Measurements from ENCODE around the gene CCDC73. TPM values are rescaled to one million over a fixed set of nuclear protein-coding genes. Genes with fewer than 3 reads are reported as not detected.
"Not testable (repeated sequence)": the region's sequence is repeated elsewhere in the genome, so short reads cannot be mapped to it uniquely, and the experiment has no call there.

Gene CCDC73
- 0.43 TPM for polyA plus RNA-seq (ENCODE audit: insufficient read length)
- long read RNA-seq, donor 1, result 0 reads
- long read RNA-seq, donor 2, result 0 reads
- long read RNA-seq, donor 3, result 0 reads
- long read RNA-seq, donor 4, result 0 reads
- long read RNA-seq, donor 5, result 0 reads
- long read RNA-seq, donor 6, result 0 reads
- long read RNA-seq, donor 7, result 0 reads
- long read RNA-seq, donor 8, result 0 reads

- DNase-seq, result no peak
Measured at GRCh38 chr11:32794439-32794838, at the start of gene CCDC73. Gene CCDC73 (minus strand): TSS chr11:32794662. CDS start chr11:32760243, 34,419 bp downstream.

DNA sequence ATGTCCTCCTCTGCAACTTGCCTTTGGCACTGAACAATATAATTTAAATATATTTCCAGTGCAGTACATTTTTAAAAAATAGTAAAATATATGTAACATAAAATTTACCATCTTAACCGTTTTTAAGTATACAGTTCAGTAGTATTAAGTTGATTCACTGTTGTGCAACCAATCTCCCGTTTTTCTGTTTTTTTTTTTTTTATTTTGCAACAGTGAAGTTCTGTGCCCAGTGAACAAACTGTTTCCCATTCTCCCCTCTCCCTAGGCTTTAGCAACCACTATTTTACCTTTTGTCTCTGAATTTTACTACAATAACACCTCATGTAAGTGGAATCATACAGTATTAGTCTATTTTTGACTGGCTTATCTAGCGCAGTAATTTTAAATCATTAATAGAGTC lies 49.1 kb upstream of the CCDC73 start:
- DNase-seq, result no peak

DNA sequence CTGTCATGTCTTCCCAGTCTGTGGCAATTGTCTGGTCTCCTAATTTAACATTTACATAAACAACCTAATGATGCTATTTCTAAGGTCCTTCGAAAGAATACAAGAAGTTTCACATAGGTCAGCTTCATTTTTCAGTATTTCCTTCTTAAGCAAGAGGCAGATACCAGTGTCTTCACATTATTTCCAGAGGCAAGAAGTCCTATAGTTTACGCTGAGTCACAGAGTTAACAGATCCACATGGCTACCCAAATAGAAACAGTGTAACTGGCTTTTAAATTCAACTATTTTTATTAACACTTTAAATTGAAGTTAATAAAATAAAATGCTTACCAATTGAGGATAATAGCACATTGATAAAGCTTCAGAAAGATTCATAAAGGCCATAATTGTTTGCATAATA lies 46.1 kb upstream of the CCDC73 start:
- no peak for DNase-seq

DNA sequence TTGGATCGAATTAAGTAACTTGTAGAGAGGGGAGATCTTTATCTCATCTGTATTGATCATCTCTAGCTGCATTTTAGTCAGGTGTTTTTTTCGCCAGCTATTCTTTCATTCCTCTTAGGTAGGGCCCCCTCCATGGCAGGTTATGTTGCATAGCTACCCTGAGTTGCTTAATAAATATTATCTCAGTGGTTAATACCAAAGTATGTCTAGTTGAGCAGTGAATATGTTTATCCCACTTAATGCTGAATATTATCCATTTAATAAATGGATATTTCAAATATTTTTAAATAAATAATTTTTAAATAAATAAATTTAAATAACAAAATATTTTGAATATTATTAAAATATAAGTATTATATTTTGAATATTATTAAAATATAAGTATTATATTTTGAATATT lies 44.8 kb upstream of the CCDC73 start:
- DNase-seq, result no peak

DNA sequence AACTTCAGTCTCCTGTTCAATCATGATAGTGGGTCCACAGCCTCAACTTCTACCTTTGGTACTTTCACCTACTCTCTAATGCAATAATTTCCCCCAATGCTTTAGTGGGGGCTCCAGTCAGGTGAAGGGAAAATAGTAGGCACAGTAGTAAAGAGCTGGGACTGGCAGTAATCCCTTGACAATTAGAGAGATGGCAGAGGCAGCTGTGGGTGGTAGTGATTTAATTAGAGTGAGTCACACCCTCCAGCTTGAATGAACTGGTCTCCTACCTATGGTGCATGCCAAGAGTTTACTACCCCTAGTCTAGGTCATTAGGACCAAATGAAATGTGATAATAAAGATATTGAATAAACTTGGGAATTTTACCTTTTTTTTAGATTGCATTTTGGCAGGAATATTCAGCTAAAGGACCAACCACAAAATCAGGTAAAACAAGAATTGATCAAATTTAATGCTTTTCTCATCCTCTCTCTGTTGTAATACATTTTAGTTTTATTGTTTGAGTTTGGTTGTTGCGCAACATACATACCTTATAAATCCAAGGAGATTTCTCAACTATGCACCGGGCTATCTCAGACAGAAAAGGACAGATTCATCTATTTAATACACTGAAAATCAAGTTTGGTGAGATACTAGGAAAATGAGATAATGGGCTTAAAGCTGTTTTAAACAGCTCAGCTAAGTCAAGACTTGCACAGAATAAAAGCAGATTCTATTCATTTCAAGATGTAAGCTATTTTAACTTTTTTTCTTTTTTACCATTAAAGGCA lies 44.2 kb upstream of the CCDC73 start:
- no peak for DNase-seq

- DNase-seq, result no peak
Measured at GRCh38 chr11:32836946-32837345, 42.5 kb upstream of the CCDC73 start.

GRCh38 chr11:32833921-32834320 lies 39.5 kb upstream of the CCDC73 start:
- DNase-seq, result no peak

GRCh38 chr11:32831221-32831620 lies 36.8 kb upstream of the CCDC73 start:
- DNase-seq, result peak; percentile 44

DNA sequence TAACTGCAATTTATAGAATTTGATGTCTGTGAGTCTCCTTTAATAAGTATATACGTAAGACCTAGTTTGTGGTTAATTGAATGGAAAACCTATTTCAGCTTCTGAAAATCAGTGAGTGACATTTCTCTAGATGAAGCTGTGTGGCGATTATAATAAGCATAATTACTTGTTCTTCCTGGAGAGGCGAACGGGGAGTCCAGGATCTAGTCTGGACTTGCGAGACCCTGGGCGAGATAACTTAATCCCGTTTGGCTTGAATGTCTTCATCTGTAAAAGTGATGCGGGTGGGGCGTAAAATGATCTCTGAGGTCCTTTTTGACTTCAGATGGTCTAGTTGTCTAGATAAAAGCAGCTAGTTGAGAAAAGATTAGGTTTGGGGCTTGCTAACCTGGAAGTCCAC lies 36.3 kb upstream of the CCDC73 start:
- DNase-seq, result no peak

- peak; percentile 15 for DNase-seq
Measured at GRCh38 chr11:32830413-32830738, 35.9 kb upstream of the CCDC73 start.

DNA sequence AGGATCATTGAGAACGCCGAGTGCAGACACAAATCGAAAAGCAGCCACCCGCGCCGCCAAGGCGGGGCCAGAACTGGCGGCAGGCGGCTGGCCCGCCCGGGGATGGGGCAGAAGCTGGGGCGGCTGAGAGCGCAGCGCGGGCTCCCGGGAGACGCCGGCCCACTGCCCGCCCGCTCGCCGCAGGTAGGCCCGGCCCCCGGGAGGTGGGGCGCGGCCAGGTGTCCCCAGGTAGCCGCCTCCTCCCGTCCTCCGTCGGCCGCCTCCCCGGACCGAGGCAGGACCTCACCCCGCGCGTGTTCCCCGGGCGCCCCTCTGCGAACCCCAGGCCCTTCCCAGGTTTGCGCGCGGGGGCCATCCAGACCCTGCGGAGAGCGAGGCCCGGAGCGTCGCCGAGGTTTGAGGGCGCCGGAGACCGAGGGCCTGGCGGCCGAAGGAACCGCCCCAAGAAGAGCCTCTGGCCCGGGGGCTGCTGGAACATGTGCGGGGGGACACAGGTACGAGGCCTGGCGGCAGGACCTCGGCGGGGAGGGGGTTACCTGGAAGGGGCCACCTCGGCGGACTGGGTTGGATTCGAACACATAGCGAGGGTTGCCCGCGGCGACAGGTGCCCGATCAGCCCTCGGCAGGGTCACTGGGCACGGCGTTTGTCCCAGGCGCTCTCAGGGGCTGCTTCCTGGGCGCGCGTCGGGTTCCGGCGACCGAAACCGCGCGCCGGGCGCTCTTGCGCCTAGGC lies 35.4 kb upstream of the CCDC73 start, which contains the start of gene PRRG4:
TSS of gene PRRG4 (plus strand) at position 248 of the 733 bp plus-strand sequence. CDS start 603 bp downstream, outside the sequence.
- DNase-seq, result peak; percentile 52

GRCh38 chr11:32829157-32829679 lies 34.8 kb upstream of the CCDC73 start:
- DNase-seq, result peak; percentile 15

GRCh38 chr11:32827276-32827675 lies 32.8 kb upstream of the CCDC73 start:
- no peak for DNase-seq

DNA sequence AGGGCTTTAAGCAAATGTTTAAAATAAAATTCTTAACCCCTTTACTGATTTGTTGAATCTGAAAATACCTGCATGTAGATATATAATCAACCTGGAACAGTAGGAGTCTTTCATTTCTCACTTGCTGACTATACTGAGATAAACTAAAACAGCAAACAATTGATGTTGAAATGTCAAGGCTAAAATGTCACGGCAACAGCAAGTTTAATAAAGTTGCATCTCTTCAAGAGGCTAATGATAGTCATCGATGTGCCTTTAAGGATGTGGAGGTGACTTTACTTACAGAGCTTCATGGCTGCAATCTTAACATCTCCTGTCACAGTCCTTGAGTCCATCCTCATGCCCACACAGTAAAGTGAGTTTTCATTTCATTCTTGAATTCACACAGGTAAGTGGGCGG lies 31.7 kb upstream of the CCDC73 start:
- no peak for DNase-seq

DNA sequence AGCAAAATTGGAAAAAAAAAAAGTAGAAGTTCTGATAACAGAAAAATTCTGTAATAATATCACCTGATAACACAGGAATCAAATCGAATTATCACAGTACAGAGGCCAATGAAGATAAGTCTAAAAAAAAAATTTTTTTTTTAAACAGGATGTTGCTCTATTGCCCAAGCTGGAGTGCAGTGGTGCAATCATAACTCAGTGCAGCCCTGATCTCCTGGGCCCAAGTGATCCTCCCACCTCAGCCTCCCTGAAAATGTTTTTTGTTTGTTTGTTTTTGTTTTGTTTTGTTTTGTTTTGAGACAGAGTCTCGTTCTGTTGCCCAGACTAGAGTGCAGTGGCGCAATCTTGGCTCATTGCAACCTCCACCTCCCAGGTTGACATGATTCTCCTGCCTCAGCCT lies 29.2 kb upstream of the CCDC73 start:
- not testable (repeated sequence) for DNase-seq

GRCh38 chr11:32821917-32822560 lies 27.6 kb upstream of the CCDC73 start:
- DNase-seq, result no peak

GRCh38 chr11:32821517-32821916 lies 27.1 kb upstream of the CCDC73 start:
- no peak for DNase-seq

DNA sequence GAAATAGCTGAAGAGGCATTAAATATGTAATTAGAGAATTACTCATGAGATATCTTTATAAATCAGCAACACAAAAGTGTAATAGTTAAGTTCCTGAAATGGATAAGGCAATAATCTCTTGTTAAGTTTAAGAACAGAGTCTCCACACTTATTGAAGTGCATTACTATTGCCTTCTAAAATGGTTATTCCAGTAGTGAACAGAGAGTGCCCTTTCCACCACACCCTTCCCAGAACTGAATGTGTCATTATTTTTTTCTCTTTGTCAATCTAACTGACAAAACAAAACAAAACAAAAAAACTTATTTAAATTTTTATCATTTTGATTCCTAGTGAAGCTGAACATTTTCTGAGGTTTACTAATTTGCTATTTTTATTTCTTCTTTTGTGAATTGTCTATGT lies 26.0 kb upstream of the CCDC73 start:
- DNase-seq, result no peak

DNA sequence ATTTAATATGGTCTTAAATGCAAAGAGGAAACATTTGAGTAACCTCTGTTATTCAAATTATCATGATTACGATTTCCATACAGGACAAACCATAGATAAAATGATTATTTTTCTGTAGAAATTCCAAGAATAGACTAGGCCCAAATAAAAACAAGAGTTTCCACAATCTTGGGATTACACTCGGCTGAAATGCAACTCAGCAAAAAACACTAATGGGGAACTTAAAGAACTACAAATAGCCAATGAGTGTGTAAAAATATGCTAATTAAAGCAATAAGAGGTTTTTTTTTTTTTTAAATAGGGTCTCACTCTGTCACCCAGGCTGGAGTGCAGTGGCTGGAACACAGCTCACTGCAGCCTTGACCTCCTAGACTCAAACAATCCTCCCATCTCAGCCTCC lies 24.7 kb upstream of the CCDC73 start:
- DNase-seq, result no peak

GRCh38 chr11:32817852-32818183 lies 23.4 kb upstream of the CCDC73 start:
- no peak for DNase-seq

GRCh38 chr11:32817181-32817851 lies 22.9 kb upstream of the CCDC73 start:
- DNase-seq, result no peak

DNA sequence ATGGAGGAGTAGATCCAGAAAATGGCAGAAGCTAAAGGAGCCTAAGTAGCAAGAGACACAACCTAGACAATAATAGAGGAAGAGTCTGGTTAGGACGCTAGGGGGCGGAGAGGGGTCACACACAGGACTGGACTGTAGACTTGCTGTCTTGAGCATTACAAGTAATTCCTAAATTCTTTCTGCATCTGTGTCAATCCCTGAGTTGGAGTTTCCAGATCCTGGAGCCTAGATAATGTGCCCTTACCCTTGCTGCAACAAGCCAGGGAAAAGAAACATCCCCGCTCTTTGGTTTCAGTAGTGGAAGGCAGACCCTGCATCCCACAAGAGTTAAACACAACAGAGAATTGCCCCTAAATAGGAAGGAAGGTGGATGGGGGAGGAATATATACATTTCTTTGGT lies 14.9 kb upstream of the CCDC73 start:
- peak; percentile 76 for DNase-seq
